HepG2 (cell line): ENCODE results near the gene PDCD2L. TPM values are rescaled to one million over a fixed set of nuclear protein-coding genes. Genes with fewer than 3 reads are reported as not detected.

Experiments
- ATRX ChIP-seq: sonication (generic); formaldehyde crosslinking; IDR thresholded peaks from 2 replicates; pipeline ENCODE4 v1.4.0; 2020; ENCODE audit warnings: missing genetic modification reagents, borderline replicate concordance
- DNMT3B ChIP-seq: conservative IDR thresholded peaks from 2 replicates; pipeline ENCODE4 v1.6.1; 2016; ENCODE audit warnings: missing biosample characterization, control low read depth
- DR1 ChIP-seq: sonication (generic); formaldehyde crosslinking; IDR thresholded peaks from 2 replicates; pipeline ENCODE4 v1.8.0; 2021; ENCODE audit warnings: mild to moderate bottlenecking, missing genetic modification reagents, inconsistent platforms
- NCOA5 ChIP-seq: sonication (generic); formaldehyde crosslinking; IDR thresholded peaks from 2 replicates; pipeline ENCODE4 v1.4.0; 2020; ENCODE audit warnings: missing genetic modification reagents
- NCOR1 ChIP-seq: fragments of 200-600 bp; sonication (generic); IDR thresholded peaks from 2 replicates; pipeline ENCODE4 v1.7.0; 2017; ENCODE audit warnings: antibody characterized with exemption, low read length, borderline replicate concordance
- NFRKB ChIP-seq: fragments of 450-650 bp; IDR thresholded peaks from 2 replicates; pipeline ENCODE4 v1.6.1; 2017
- NR3C1 ChIP-seq: sonication (generic); formaldehyde crosslinking; IDR thresholded peaks from 2 replicates; pipeline ENCODE4 v1.4.0; 2020; ENCODE audit warnings: missing genetic modification reagents
- PPARG ChIP-seq: conservative IDR thresholded peaks from 2 replicates; pipeline ENCODE4 v1.6.1; 2016; ENCODE audit warnings: missing biosample characterization, missing genetic modification reagents
- RBFOX2 ChIP-seq: fragments of 200-400 bp; formaldehyde crosslinking; IDR thresholded peaks from 2 replicates; pipeline ENCODE4 v1.6.1; 2017; ENCODE audit warnings: low read depth, mild to moderate bottlenecking, low read length
- SAP130 ChIP-seq: IDR thresholded peaks from 2 replicates; pipeline ENCODE4 v1.6.1; 2016; ENCODE audit warnings: low read depth
- SMAD3 ChIP-seq: sonication (generic); formaldehyde crosslinking; IDR thresholded peaks from 2 replicates; pipeline ENCODE4 v1.4.0; 2020; ENCODE audit warnings: missing genetic modification reagents
- SMAD9 ChIP-seq: sonication (generic); formaldehyde crosslinking; IDR thresholded peaks from 2 replicates; pipeline ENCODE4 v1.5.1; 2020; ENCODE audit warnings: mild to moderate bottlenecking, missing genetic modification reagents
- SRSF4 ChIP-seq: fragments of 200-400 bp; formaldehyde crosslinking; IDR thresholded peaks from one replicate; pipeline ENCODE4 v1.6.1; 2018; ENCODE audit warnings: mild to moderate bottlenecking, low read depth, low read length, moderate library complexity; ENCODE audit not compliant: poor library complexity, severe bottlenecking
- SYNCRIP ChIP-seq: fragments of 200-400 bp; formaldehyde crosslinking; IDR thresholded peaks from 2 replicates; pipeline ENCODE4 v1.6.1; 2018; ENCODE audit warnings: mild to moderate bottlenecking, low read depth, low read length; ENCODE audit not compliant: insufficient read depth
- ZNF24 ChIP-seq: fragments of 450-650 bp; IDR thresholded peaks from 2 replicates; pipeline ENCODE4 v1.6.1; 2017; ENCODE audit warnings: antibody characterized with exemption, mild to moderate bottlenecking
- ZNF3 ChIP-seq: IDR thresholded peaks from 2 replicates; pipeline ENCODE4 v1.7.0; 2017; ENCODE audit warnings: inconsistent platforms
- ZNF562 ChIP-seq: sonication (generic); formaldehyde crosslinking; IDR thresholded peaks from 2 replicates; pipeline ENCODE4 v1.8.0; 2022; ENCODE audit warnings: missing genetic modification reagents, borderline replicate concordance
- ZNF652 ChIP-seq: IDR thresholded peaks from 2 replicates; pipeline ENCODE4 v1.6.1; 2016; ENCODE audit warnings: low read depth, borderline replicate concordance
- ZNF766 ChIP-seq: sonication (generic); formaldehyde crosslinking; IDR thresholded peaks from 2 replicates; pipeline ENCODE4 v1.5.0; 2020; ENCODE audit warnings: missing genetic modification reagents, borderline replicate concordance
- ZSCAN22 ChIP-seq: sonication (generic); formaldehyde crosslinking; IDR thresholded peaks from 2 replicates; pipeline ENCODE4 v1.4.0; 2020; ENCODE audit warnings: mild to moderate bottlenecking, missing genetic modification reagents
- polyA plus RNA-seq, 8 experiments: library from polyadenylated mRNA; depleted of rRNA in 3 of 8; stranded (reverse) in 7 of 8; unstranded in 1 of 8; fragments of >200 nt; fragmentation: Illumina TruSeq in 4 of 8; extraction: Trizol in 4 of 8; gene quantifications; 2 replicates each; pipeline versions ENCODE4 v1.2.1 to v1.2.3, GENCODE V29; 2011 to 2016; ENCODE audit warnings: low read depth in 4 of 8, missing spikeins in 1 of 8, mixed read lengths in 1 of 8; ENCODE audit not compliant: insufficient read depth in 1 of 8
- total RNA-seq, 5 experiments: library from RNA; depleted of rRNA; stranded (reverse); fragments of >200 nt; fragmentation: Illumina TruSeq; extraction: Trizol; gene quantifications; 2 replicates each; pipeline ENCODE4 v1.2.3, GENCODE V29; 2016; ENCODE audit warnings: low read depth in 1 of 5
- TF ChIP-seq, protein P1 (sequence below): sonication (generic); formaldehyde crosslinking; IDR thresholded peaks from 2 replicates; pipeline ENCODE4 v1.4.0; 2020; ENCODE audit warnings: missing genetic modification reagents
- TF ChIP-seq, protein P2 (sequence below): sonication (generic); formaldehyde crosslinking; IDR thresholded peaks from 2 replicates; pipeline ENCODE4 v1.4.0; 2020; ENCODE audit warnings: mild to moderate bottlenecking, missing genetic modification reagents
- TF ChIP-seq, protein P3 (sequence below): sonication (generic); formaldehyde crosslinking; IDR thresholded peaks from 2 replicates; pipeline ENCODE4 v1.8.0; 2022; ENCODE audit warnings: missing genetic modification reagents, mild to moderate bottlenecking, inconsistent platforms, borderline replicate concordance
- TF ChIP-seq, protein P4 (sequence below): sonication (generic); formaldehyde crosslinking; IDR thresholded peaks from 2 replicates; pipeline ENCODE4 v1.5.1; 2020; ENCODE audit warnings: mild to moderate bottlenecking, missing genetic modification reagents, moderate library complexity

The PDCD2L gene
- total and polyA plus RNA-seq, 2 of the 13 experiments (the other 11 are each of a cell fraction or from before 2014, with no cell fraction given): 29.3 to 35.2 TPM

DNA sequence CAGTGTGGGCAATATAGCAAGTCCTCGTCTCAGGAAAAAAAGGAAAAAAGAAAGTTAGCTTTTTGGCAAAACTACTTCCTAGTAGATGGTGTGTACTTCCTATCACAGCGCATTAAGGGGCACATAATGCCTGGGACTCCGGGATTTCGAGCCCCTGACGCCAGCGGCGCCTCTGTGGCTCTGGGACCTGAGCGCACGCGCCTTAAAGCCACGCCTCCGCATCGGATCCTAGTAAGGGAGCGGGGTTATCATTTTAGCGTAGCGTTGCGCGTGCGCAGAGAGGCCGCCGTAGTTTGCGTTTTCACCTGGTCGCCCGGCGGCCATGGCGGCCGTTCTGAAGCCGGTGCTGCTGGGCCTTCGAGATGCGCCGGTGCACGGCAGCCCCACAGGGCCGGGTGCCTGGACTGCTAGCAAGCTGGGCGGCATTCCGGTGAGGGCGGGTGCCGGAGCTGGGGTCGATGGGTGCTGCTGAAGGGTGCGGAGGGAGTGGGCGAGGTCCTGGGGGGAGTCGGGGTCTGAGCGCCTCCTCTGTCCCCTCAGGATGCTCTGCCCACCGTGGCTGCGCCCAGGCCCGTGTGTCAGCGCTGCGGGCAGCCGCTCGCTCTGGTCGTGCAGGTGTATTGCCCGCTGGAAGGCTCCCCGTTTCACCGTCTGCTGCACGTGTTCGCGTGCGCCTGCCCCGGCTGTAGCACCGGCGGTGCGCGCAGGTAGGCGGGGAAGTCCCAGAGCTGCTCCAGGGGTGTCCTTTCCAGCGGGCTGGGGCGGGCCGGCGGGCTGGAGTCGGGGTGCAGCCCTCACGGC lies at the start of gene PDCD2L (continued):
- TF ChIP-seq, protein P1, sequence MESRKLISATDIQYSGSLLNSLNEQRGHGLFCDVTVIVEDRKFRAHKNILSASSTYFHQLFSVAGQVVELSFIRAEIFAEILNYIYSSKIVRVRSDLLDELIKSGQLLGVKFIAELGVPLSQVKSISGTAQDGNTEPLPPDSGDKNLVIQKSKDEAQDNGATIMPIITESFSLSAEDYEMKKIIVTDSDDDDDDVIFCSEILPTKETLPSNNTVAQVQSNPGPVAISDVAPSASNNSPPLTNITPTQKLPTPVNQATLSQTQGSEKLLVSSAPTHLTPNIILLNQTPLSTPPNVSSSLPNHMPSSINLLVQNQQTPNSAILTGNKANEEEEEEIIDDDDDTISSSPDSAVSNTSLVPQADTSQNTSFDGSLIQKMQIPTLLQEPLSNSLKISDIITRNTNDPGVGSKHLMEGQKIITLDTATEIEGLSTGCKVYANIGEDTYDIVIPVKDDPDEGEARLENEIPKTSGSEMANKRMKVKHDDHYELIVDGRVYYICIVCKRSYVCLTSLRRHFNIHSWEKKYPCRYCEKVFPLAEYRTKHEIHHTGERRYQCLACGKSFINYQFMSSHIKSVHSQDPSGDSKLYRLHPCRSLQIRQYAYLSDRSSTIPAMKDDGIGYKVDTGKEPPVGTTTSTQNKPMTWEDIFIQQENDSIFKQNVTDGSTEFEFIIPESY (CRISPR knock-in tag): peak; percentile 27; the same call in 1 of the 2 replicates
- TF ChIP-seq ZNF562 (CRISPR knock-in tag) (0 out of 2 replicates have a peak, but pooled peaks have one; percentile 55), ZNF3 (CRISPR knock-in tag) (no peak), SYNCRIP (no peak), RBFOX2 (peak; percentile 89), NCOR1 (no peak), PPARG (CRISPR knock-in tag) (peak; percentile 31; the same call in 1 of the 2 replicates), ZNF652 (CRISPR knock-in tag) (no peak), SMAD3 (CRISPR knock-in tag) (no peak), DR1 (CRISPR knock-in tag) (peak; percentile 74; the same call in 1 of the 2 replicates), NCOA5 (CRISPR knock-in tag) (0 out of 2 replicates have a peak, but pooled peaks have one; percentile 70), SAP130 (CRISPR knock-in tag) (peak; percentile 90), SRSF4 (no peak), DNMT3B (no peak), ATRX (CRISPR knock-in tag) (no peak), SMAD9 (CRISPR knock-in tag) (no peak), ZNF24 (no peak), NR3C1 (no peak), ZNF766 (CRISPR knock-in tag) (peak; percentile 87; the same call in 1 of the 2 replicates), NFRKB (no peak), ZSCAN22 (no peak)
- TF ChIP-seq, protein P2, sequence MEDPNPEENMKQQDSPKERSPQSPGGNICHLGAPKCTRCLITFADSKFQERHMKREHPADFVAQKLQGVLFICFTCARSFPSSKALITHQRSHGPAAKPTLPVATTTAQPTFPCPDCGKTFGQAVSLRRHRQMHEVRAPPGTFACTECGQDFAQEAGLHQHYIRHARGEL (CRISPR knock-in tag): no peak
- TF ChIP-seq, protein P3, sequence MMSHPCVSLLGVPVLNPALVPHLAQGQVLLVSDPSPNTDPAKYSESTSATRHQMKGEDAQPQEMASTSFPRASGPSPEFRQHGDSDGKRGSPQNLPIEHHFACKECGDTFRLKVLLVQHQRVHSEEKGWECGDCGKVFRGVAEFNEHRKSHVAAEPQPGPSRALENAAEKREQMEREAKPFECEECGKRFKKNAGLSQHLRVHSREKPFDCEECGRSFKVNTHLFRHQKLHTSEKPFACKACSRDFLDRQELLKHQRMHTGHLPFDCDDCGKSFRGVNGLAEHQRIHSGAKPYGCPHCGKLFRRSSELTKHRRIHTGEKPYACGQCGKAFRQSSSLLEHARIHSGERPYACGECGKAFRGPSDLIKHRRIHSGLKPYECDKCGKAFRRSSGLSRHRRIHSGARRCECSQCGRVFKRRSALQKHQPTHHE (CRISPR knock-in tag): peak; percentile 88
- TF ChIP-seq, protein P4, sequence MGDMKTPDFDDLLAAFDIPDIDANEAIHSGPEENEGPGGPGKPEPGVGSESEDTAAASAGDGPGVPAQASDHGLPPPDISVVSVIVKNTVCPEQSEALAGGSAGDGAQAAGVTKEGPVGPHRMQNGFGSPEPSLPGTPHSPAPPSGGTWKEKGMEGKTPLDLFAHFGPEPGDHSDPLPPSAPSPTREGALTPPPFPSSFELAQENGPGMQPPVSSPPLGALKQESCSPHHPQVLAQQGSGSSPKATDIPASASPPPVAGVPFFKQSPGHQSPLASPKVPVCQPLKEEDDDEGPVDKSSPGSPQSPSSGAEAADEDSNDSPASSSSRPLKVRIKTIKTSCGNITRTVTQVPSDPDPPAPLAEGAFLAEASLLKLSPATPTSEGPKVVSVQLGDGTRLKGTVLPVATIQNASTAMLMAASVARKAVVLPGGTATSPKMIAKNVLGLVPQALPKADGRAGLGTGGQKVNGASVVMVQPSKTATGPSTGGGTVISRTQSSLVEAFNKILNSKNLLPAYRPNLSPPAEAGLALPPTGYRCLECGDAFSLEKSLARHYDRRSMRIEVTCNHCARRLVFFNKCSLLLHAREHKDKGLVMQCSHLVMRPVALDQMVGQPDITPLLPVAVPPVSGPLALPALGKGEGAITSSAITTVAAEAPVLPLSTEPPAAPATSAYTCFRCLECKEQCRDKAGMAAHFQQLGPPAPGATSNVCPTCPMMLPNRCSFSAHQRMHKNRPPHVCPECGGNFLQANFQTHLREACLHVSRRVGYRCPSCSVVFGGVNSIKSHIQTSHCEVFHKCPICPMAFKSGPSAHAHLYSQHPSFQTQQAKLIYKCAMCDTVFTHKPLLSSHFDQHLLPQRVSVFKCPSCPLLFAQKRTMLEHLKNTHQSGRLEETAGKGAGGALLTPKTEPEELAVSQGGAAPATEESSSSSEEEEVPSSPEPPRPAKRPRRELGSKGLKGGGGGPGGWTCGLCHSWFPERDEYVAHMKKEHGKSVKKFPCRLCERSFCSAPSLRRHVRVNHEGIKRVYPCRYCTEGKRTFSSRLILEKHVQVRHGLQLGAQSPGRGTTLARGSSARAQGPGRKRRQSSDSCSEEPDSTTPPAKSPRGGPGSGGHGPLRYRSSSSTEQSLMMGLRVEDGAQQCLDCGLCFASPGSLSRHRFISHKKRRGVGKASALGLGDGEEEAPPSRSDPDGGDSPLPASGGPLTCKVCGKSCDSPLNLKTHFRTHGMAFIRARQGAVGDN (CRISPR knock-in tag): peak; percentile 97
